Spleen (tissue), 11 donors: ENCODE data around the gene PLOD1. TPM values are rescaled to one million over a fixed set of nuclear protein-coding genes. Genes with fewer than 3 reads are reported as not detected.
A peak's percentile ranks its signal among the peaks of the same experiment; 100 is the strongest.

Experiments
- DNase-seq: peaks from one replicate; pipeline ENCODE4 v3.0.0-alpha.2; 2020
- H3K27ac ChIP-seq, 8 donors: fragments of 200-600 bp; sonication (generic) in 7 of 8; 1 replicate in 4 of 8; 2 replicates in 4 of 8; pipeline versions ENCODE4 v1.5.0 to v1.8.0; 2016 to 2021; ENCODE audit warnings: inconsistent platforms in 4 of 8, mild to moderate bottlenecking in 4 of 8, moderate library complexity in 1 of 8
- H3K27me3 ChIP-seq, 7 donors: fragments of 200-600 bp; sonication (generic) in 6 of 7; replicated peaks in 1 of 7; 1 replicate in 4 of 7; 2 replicates in 3 of 7; pipeline versions ENCODE4 v1.5.0 to v1.8.0; 2016 to 2021; ENCODE audit warnings: inconsistent platforms in 3 of 7, mild to moderate bottlenecking in 1 of 7
- H3K36me3 ChIP-seq, 6 donors: fragments of 200-600 bp; sonication (generic) in 5 of 6; 1 replicate in 4 of 6; 2 replicates in 2 of 6; pipeline versions ENCODE4 v1.5.0 to v1.8.0; 2016 to 2021; ENCODE audit warnings: inconsistent platforms in 2 of 6
- H3K4me1 ChIP-seq, 6 donors: fragments of 200-600 bp; sonication (generic) in 5 of 6; 1 replicate in 3 of 6; 2 replicates in 3 of 6; pipeline versions ENCODE4 v1.5.0 to v1.8.0; 2016 to 2021; ENCODE audit warnings: inconsistent platforms in 3 of 6
- H3K4me3 ChIP-seq, 8 donors: fragments of 200-600 bp; sonication (generic) in 7 of 8; 1 replicate in 4 of 8; 2 replicates in 4 of 8; pipeline versions ENCODE4 v1.5.0 to v1.8.0; 2016 to 2021; ENCODE audit warnings: inconsistent platforms in 4 of 8, mild to moderate bottlenecking in 4 of 8, moderate library complexity in 2 of 8
- H3K9me3 ChIP-seq, 8 donors: fragments of 200-600 bp; sonication (generic) in 7 of 8; 1 replicate in 4 of 8; 2 replicates in 4 of 8; pipeline versions ENCODE4 v1.5.0 to v1.8.0; 2016 to 2021; ENCODE audit warnings: inconsistent platforms in 4 of 8
- CTCF ChIP-seq, 11 experiments: fragments of 200-600 bp in 7 of 11; fragments of 450-650 bp in 4 of 11; sonication (generic) in 4 of 11; IDR thresholded peaks in 8 of 11; conservative IDR thresholded peaks in 3 of 11; 1 replicate in 7 of 11; 2 replicates in 4 of 11; pipeline versions ENCODE4 v1.4.0 to v1.8.0; 2016 to 2021; ENCODE audit warnings: antibody characterized with exemption in 11 of 11, inconsistent platforms in 4 of 11, mild to moderate bottlenecking in 1 of 11
- POLR2A ChIP-seq, 3 donors: fragments of 450-650 bp; IDR thresholded peaks; one replicate each; pipeline ENCODE4 v1.5.1; 2017; ENCODE audit warnings: antibody characterized with exemption in 3 of 3, mild to moderate bottlenecking in 1 of 3
- POLR2AphosphoS5 ChIP-seq, 3 donors: sonication (generic); formaldehyde crosslinking; IDR thresholded peaks; one replicate each; pipeline ENCODE4 v1.5.1; 2017; ENCODE audit warnings: antibody characterized with exemption in 3 of 3
- WGBS, 5 donors: extraction: QIAGEN DNeasy Blood & Tissue Kit in 3 of 5; methylation state at CpG; one replicate each; pipeline versions ENCODE4 v1.1.5 to v1.1.7; 2013 to 2018; 5-methylcytosine and 5-hydroxymethylcytosine counted together
- intact Hi-C: fragments of 100-400 bp; cut with DNase I; formaldehyde crosslinking; loops from one replicate; pipeline ENCODE4 v1.15.0; 2023; ENCODE audit warnings: low total_unique reads
- polyA plus RNA-seq, 3 donors: library from polyadenylated mRNA; stranded (reverse); fragments of 200-250 nt; gene quantifications; one replicate each; pipeline ENCODE4 v1.2.1, GENCODE V29; 2013
- total RNA-seq, 7 donors: library from RNA; depleted of rRNA in 3 of 7; stranded (reverse); fragments of >200 nt in 3 of 7; fragmentation: NEBNext Ultra II Directional in 4 of 7; extraction: Animal tissue kit (Norgen Biotek cat#: 25700) in 4 of 7; gene quantifications; one replicate each; pipeline versions ENCODE4 v1.1.0 to v1.2.1, GENCODE V29; 2016 to 2021
- donor health status: healthy with polysubstance abuse.
- donor health status: DM: no; HTN: no; CAD: no; lungs with moderate emphysema.
- donor health status: DM: no; HTN: no; CAD: no.
- donor health status: Bipolar disorder and iron deficiency.
- donor health status: healthy.
- donor health status: DM: no; HTN: no; CAD: no.
- donor health status: DM: yes; HTN: yes; CAD: no.

Gene PLOD1
- total and polyA plus RNA-seq, 10 donors: 11.6 to 53.4 (median 45.7) TPM

- DNase-seq: no peak
- intact Hi-C loops: no loop called here
- Histone ChIP-seq H3K9me3 (no peaks in the 10 kb centered on the region), H3K4me1 (no peaks in the 10 kb centered on the region), H3K36me3 (peaks cover 0 to 94% (median 27%) of the 10 kb centered on the region in 6 donors), H3K27ac (peak overlapping the region in 1 of 8 donors; percentile 11), H3K27me3 (no peaks in the 10 kb centered on the region), H3K4me3 (no peak overlapping the region)
- 61 to 77% (median 69%) methylated on average over 4 to 6 of the region's 6 CpGs for WGBS, 5 donors
- TF ChIP-seq POLR2A (IDR thresholded peaks at IDR 0.05) (no peak), CTCF (IDR thresholded peaks at IDR 0.05 in 8 of 11, conservative IDR thresholded peaks at IDR 0.05 in 3 of 11) (peak in 7 of 11 experiments; percentile 8 to 42 (median 33)), POLR2AphosphoS5 (IDR thresholded peaks at IDR 0.05) (peak in 1 of 3 donors; percentile 18)
Measured at GRCh38 chr1:11967028-11967547, 32.6 kb downstream of the PLOD1 start.

GRCh38 chr1:11970441-11971185 is 36.1 kb downstream of the PLOD1 start:
- no peaks in the 10 kb centered on the region for H3K4me1 ChIP-seq
- H3K27ac ChIP-seq: no peak overlapping the region
- no peak overlapping the region for H3K4me3 ChIP-seq
- 94 to 96% (median 95%) methylated on average over 15 to 17 of the region's 17 CpGs for WGBS, 5 donors
- intact Hi-C loops: no loop called here
- no peaks in the 10 kb centered on the region for H3K27me3 ChIP-seq
- TF ChIP-seq POLR2AphosphoS5 (IDR thresholded peaks at IDR 0.05) (no peak), CTCF (IDR thresholded peaks at IDR 0.05 in 8 of 11, conservative IDR thresholded peaks at IDR 0.05 in 3 of 11) (no peak), POLR2A (IDR thresholded peaks at IDR 0.05) (no peak)
- peaks cover 0 to 94% (median 19%) of the 10 kb centered on the region in 6 donors for H3K36me3 ChIP-seq
- no peaks in the 10 kb centered on the region for H3K9me3 ChIP-seq
- DNase-seq: no peak

- H3K4me1 ChIP-seq: peaks cover 23 to 48% (median 38%) of the 10 kb centered on the region in 6 donors
- no peaks in the 10 kb centered on the region for H3K27me3 ChIP-seq
- H3K9me3 ChIP-seq: no peaks in the 10 kb centered on the region
- peak overlapping the region in 1 of 8 donors; percentile 96 for H3K27ac ChIP-seq
- intact Hi-C loops: no loop called here
- H3K36me3 ChIP-seq: peaks cover 0 to 50% (median 21%) of the 10 kb centered on the region in 6 donors
- 72 to 94% (median 79%) methylated on average over 3 of the region's 3 CpGs for WGBS, 5 donors
- no peak for DNase-seq
- no peak overlapping the region for H3K4me3 ChIP-seq
- TF ChIP-seq POLR2A (IDR thresholded peaks at IDR 0.05): no peak
- TF ChIP-seq CTCF (IDR thresholded peaks at IDR 0.05 in 8 of 11, conservative IDR thresholded peaks at IDR 0.05 in 3 of 11): no peak
- TF ChIP-seq POLR2AphosphoS5 (IDR thresholded peaks at IDR 0.05): no peak
Measured at GRCh38 chr1:11977625-11978024, 43.1 kb downstream of the PLOD1 start.

GRCh38 chr1:11978301-11978700 is 43.8 kb downstream of the PLOD1 start:
- intact Hi-C loops: no loop called here
- Histone ChIP-seq H3K4me1 (peaks cover 23 to 55% (median 42%) of the 10 kb centered on the region in 6 donors), H3K27ac (peak overlapping the region in 3 of 8 donors; percentile 28 to 96 (median 62)), H3K27me3 (no peaks in the 10 kb centered on the region), H3K36me3 (peaks cover 0 to 50% (median 27%) of the 10 kb centered on the region in 6 donors), H3K4me3 (no peak overlapping the region), H3K9me3 (no peaks in the 10 kb centered on the region)
- TF ChIP-seq CTCF (IDR thresholded peaks at IDR 0.05 in 8 of 11, conservative IDR thresholded peaks at IDR 0.05 in 3 of 11) (no peak), POLR2AphosphoS5 (IDR thresholded peaks at IDR 0.05) (peak in 1 of 3 donors; percentile 23)
- DNase-seq: no peak
- 75 to 87% (median 77%) methylated on average over 6 to 8 of the region's 8 CpGs for WGBS, 5 donors
